ENCODE results near the gene KRT5.

Gene KRT5

GRCh38 chr12:52542157-52542556 is 22.0 kb upstream of the KRT5 start:
- Histone ChIP-seq H3K36me3 (ENCODE audit: insufficient read depth, low read length) (no peaks in the 10 kb centered on the region), H3K9me2 (replicated peaks; ENCODE audit: low read depth, low read length) (no peaks in the 10 kb centered on the region), H3K9me3 (ENCODE audit: insufficient read depth, low read depth, low read length) (no peaks in the 10 kb centered on the region), H3K27me3 (ENCODE audit: insufficient read depth, low read length, poor library complexity, severe bottlenecking) (no peaks in the 10 kb centered on the region), H3K9ac (ENCODE audit: low read depth, low read length, poor library complexity, severe bottlenecking) (no peak overlapping the region), H3K4me1 (ENCODE audit: insufficient read depth, low read length, poor library complexity, severe bottlenecking) (no peaks in the 10 kb centered on the region), H3F3A (ENCODE audit: low read depth) (no peaks in the 10 kb centered on the region), H3K4me2 (ENCODE audit: low read depth, low read length, poor library complexity, severe bottlenecking) (no peak overlapping the region), H4K20me1 (ENCODE audit: insufficient read depth, low read length, poor library complexity, severe bottlenecking) (no peaks in the 10 kb centered on the region), H2AFZ (ENCODE audit: low read length) (no peak overlapping the region), H3K4me3 (ENCODE audit: low read length, poor library complexity, severe bottlenecking) (no peak overlapping the region), H3K79me2 (ENCODE audit: insufficient read depth, low read length) (no peaks in the 10 kb centered on the region)
- no peak for TF ChIP-seq EZH2phosphoT487 (IDR thresholded peaks at IDR 0.05; ENCODE audit: borderline replicate concordance)
- TF ChIP-seq, protein P1, sequence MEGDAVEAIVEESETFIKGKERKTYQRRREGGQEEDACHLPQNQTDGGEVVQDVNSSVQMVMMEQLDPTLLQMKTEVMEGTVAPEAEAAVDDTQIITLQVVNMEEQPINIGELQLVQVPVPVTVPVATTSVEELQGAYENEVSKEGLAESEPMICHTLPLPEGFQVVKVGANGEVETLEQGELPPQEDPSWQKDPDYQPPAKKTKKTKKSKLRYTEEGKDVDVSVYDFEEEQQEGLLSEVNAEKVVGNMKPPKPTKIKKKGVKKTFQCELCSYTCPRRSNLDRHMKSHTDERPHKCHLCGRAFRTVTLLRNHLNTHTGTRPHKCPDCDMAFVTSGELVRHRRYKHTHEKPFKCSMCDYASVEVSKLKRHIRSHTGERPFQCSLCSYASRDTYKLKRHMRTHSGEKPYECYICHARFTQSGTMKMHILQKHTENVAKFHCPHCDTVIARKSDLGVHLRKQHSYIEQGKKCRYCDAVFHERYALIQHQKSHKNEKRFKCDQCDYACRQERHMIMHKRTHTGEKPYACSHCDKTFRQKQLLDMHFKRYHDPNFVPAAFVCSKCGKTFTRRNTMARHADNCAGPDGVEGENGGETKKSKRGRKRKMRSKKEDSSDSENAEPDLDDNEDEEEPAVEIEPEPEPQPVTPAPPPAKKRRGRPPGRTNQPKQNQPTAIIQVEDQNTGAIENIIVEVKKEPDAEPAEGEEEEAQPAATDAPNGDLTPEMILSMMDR (conservative IDR thresholded peaks at IDR 0.05; ENCODE audit: low read length), result no peak

GRCh38 chr12:52541709-52542108 is 21.5 kb upstream of the KRT5 start:
- no peaks in the 10 kb centered on the region for H3K9me2 ChIP-seq (replicated peaks; ENCODE audit: low read depth, low read length)
- no peaks in the 10 kb centered on the region for H3F3A ChIP-seq (ENCODE audit: low read depth)
- H3K4me1 ChIP-seq (ENCODE audit: insufficient read depth, low read length, poor library complexity, severe bottlenecking), result no peaks in the 10 kb centered on the region
- TF ChIP-seq, protein P1 (conservative IDR thresholded peaks at IDR 0.05; ENCODE audit: low read length), result no peak
- no peak for TF ChIP-seq EZH2phosphoT487 (IDR thresholded peaks at IDR 0.05; ENCODE audit: borderline replicate concordance)
- no peak overlapping the region for H3K9ac ChIP-seq (ENCODE audit: low read depth, low read length, poor library complexity, severe bottlenecking)
- H3K4me2 ChIP-seq (ENCODE audit: low read depth, low read length, poor library complexity, severe bottlenecking), result no peak overlapping the region
- no peaks in the 10 kb centered on the region for H3K27me3 ChIP-seq (ENCODE audit: insufficient read depth, low read length, poor library complexity, severe bottlenecking)
- no peak overlapping the region for H2AFZ ChIP-seq (ENCODE audit: low read length)
- H3K9me3 ChIP-seq (ENCODE audit: insufficient read depth, low read depth, low read length), result no peaks in the 10 kb centered on the region
- H3K4me3 ChIP-seq (ENCODE audit: low read length, poor library complexity, severe bottlenecking), result no peak overlapping the region
- no peaks in the 10 kb centered on the region for H4K20me1 ChIP-seq (ENCODE audit: insufficient read depth, low read length, poor library complexity, severe bottlenecking)
- H3K36me3 ChIP-seq (ENCODE audit: insufficient read depth, low read length), result no peaks in the 10 kb centered on the region
- H3K79me2 ChIP-seq (ENCODE audit: insufficient read depth, low read length), result no peaks in the 10 kb centered on the region

DNA sequence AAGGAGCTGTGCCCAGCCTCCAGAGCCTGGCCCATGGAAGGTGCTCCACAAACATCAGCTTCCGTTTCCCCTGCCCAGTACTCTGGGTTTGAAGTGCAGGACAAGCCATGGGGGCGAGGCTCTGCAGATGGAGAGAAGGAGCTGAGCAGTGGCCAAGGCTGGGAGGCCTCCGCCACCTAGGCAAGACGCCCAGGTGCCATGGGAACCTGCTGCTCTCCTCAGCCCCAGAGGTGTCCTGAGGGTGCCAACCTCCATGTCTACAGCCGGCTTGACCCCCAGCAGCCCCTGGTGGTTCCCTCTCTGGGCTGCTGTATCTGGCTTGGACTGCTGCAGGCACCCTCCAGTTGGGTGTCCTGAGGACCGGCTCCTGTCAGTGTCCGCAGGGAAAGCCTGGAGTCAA is 20.3 kb upstream of the KRT5 start:
- Histone ChIP-seq H3K79me2 (ENCODE audit: insufficient read depth, low read length) (no peaks in the 10 kb centered on the region), H3K9me3 (ENCODE audit: insufficient read depth, low read depth, low read length) (no peaks in the 10 kb centered on the region), H3K36me3 (ENCODE audit: insufficient read depth, low read length) (no peaks in the 10 kb centered on the region), H3K27me3 (ENCODE audit: insufficient read depth, low read length, poor library complexity, severe bottlenecking) (no peaks in the 10 kb centered on the region), H3K9me2 (replicated peaks; ENCODE audit: low read depth, low read length) (no peaks in the 10 kb centered on the region), H2AFZ (ENCODE audit: low read length) (no peak overlapping the region), H3K4me1 (ENCODE audit: insufficient read depth, low read length, poor library complexity, severe bottlenecking) (no peaks in the 10 kb centered on the region), H3K9ac (ENCODE audit: low read depth, low read length, poor library complexity, severe bottlenecking) (no peak overlapping the region), H3K4me3 (ENCODE audit: low read length, poor library complexity, severe bottlenecking) (no peak overlapping the region), H4K20me1 (ENCODE audit: insufficient read depth, low read length, poor library complexity, severe bottlenecking) (no peaks in the 10 kb centered on the region), H3F3A (ENCODE audit: low read depth) (no peaks in the 10 kb centered on the region), H3K4me2 (ENCODE audit: low read depth, low read length, poor library complexity, severe bottlenecking) (no peak overlapping the region)
- no peak for TF ChIP-seq EZH2phosphoT487 (IDR thresholded peaks at IDR 0.05; ENCODE audit: borderline replicate concordance)
- TF ChIP-seq, protein P1 (conservative IDR thresholded peaks at IDR 0.05; ENCODE audit: low read length), result no peak

All from Loucy (cell line).